Activated T-cell treated with anti-CD3 and anti-CD28 coated beads, Interleukin-2, amount 50 U/mL, for 72 hours (primary cell): ENCODE results near the gene GDF3. TPM values are rescaled to one million over a fixed set of nuclear protein-coding genes. Genes with fewer than 3 reads are reported as not detected.
"Not testable (repeated sequence)": the region's sequence is repeated elsewhere in the genome, so short reads cannot be mapped to it uniquely, and the experiment has no call there.

Experiments used
- ATAC-seq, 2 donors: fragments of 150-1000 bp; cut with Tn5 transposase; replicated peaks in 1 of 2; 2 replicates each; pipeline ENCODE4 v1.10.0; 2021; ENCODE audit warnings: moderate library complexity in 2 of 2, mild to moderate bottlenecking in 1 of 2
- DNase-seq, 2 donors: peaks; one replicate each; pipeline ENCODE4 v3.0.0; 2021 to 2022; ENCODE audit warnings: mixed read lengths in 1 of 2
- H3K27ac Mint-ChIP-seq: one replicate; pipeline ENCODE4 v1.8.0; 2022; ENCODE audit warnings: mild to moderate bottlenecking, moderate library complexity, mixed read lengths
- H3K27me3 Mint-ChIP-seq: one replicate; pipeline ENCODE4 v1.8.0; 2022; ENCODE audit warnings: low read depth, mixed read lengths
- H3K36me3 Mint-ChIP-seq, 2 donors: one replicate each; pipeline ENCODE4 v1.8.0; 2022; ENCODE audit warnings: mixed read lengths in 2 of 2, mild to moderate bottlenecking in 1 of 2; ENCODE audit not compliant: insufficient read depth in 2 of 2
- H3K4me1 Mint-ChIP-seq: one replicate; pipeline ENCODE4 v1.8.0; 2022; ENCODE audit warnings: low read depth, mixed read lengths
- H3K4me3 Mint-ChIP-seq, 2 donors: one replicate each; pipeline ENCODE4 v1.8.0; 2022; ENCODE audit warnings: mild to moderate bottlenecking in 2 of 2, mixed read lengths in 2 of 2, moderate library complexity in 2 of 2
- H3K9me3 Mint-ChIP-seq, 2 donors: one replicate each; pipeline ENCODE4 v1.8.0; 2022; ENCODE audit warnings: mixed read lengths in 2 of 2
- total RNA-seq, 2 donors: library from RNA; stranded (reverse); gene quantifications; one replicate each; pipeline ENCODE4 v1.2.3, GENCODE V29; 2022

The GDF3 gene
- total RNA-seq, 2 donors from 2014 or later = not detected

DNA sequence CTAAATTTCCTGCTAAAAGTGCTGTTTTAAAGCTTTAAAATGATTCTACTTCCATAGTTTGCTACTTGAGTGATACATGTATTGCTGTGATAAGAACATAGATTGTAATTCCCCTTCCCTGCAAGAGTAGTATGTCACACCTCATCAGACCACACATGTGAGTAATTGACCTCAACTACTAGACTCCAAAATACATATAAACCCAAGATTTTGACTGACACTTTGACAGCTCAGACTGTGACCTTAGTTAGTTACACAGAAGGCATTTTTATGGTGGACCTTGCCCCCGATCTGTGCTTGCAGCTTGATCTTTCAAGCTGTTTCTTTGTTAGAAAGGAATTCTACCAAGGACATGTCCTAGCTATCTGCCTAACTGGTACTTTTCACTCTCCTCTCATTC is 48.5 kb downstream of the GDF3 start:
- peak; percentile 94 to 98 for ATAC-seq
- Mint-ChIP-seq H3K27me3 (no peaks in the 10 kb centered on the region), H3K4me1 (no peaks in the 10 kb centered on the region), H3K36me3 (no peaks in the 10 kb centered on the region), H3K27ac (no peak overlapping the region), H3K9me3 (no peaks in the 10 kb centered on the region), H3K4me3 (no peak overlapping the region)
- DNase-seq = no peak

GRCh38 chr12:7646178-7646475 is 49.4 kb downstream of the GDF3 start:
- H3K4me3 Mint-ChIP-seq = no peak overlapping the region
- H3K4me1 Mint-ChIP-seq = peaks cover 8% of the 10 kb centered on the region
- DNase-seq (no peak), ATAC-seq (no peak)
- no peaks in the 10 kb centered on the region for H3K27me3 Mint-ChIP-seq
- H3K36me3 Mint-ChIP-seq = no peaks in the 10 kb centered on the region
- no peak overlapping the region for H3K27ac Mint-ChIP-seq
- no peaks in the 10 kb centered on the region for H3K9me3 Mint-ChIP-seq

GRCh38 chr12:7645395-7646177 is 50.0 kb downstream of the GDF3 start:
- ATAC-seq (no peak), DNase-seq (peak in 1 of 2 donors; percentile 20)
- Mint-ChIP-seq H3K27ac (no peak overlapping the region), H3K27me3 (no peaks in the 10 kb centered on the region), H3K4me3 (no peak overlapping the region), H3K9me3 (no peaks in the 10 kb centered on the region), H3K4me1 (peaks cover 14% of the 10 kb centered on the region), H3K36me3 (no peaks in the 10 kb centered on the region)

DNA sequence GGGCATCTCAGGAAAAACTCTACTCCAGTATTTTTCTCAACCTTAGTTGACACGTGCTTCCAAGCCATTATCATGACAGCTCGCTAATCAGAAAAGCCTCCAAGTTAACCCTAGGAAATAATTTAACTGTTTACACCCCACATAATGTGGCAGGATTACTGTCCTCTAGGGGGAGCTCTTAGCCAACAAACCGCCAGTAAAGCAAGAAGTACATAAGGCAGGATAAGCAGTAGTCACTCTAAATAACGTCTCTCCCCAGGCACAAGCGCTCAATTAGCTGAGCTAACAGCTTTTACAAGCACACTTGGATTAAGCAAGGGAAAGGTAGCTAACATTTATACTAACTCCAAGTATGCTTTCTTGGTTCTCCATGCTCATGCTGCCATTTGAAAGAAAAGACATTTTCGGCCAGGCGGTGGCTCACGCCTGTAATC is 52.7 kb downstream of the GDF3 start:
- Mint-ChIP-seq H3K4me3 (no peak overlapping the region), H3K9me3 (no peaks in the 10 kb centered on the region), H3K4me1 (peaks cover 34% of the 10 kb centered on the region), H3K27ac (no peak overlapping the region), H3K27me3 (peaks cover 4% of the 10 kb centered on the region), H3K36me3 (no peaks in the 10 kb centered on the region)
- ATAC-seq (no peak), DNase-seq (peak; percentile 46 to 57)

- peaks cover 4% of the 10 kb centered on the region for H3K27me3 Mint-ChIP-seq
- H3K27ac Mint-ChIP-seq = no peak overlapping the region
These were observed 53.3 kb downstream of the GDF3 start for GRCh38 chr12:7642287-7642686.

GRCh38 chr12:7640123-7640995 is 55.2 kb downstream of the GDF3 start:
- not testable (repeated sequence) for H3K9me3 Mint-ChIP-seq, H3K27me3 Mint-ChIP-seq

More at GRCh38 chr12:7642287-7642686, 53.3 kb downstream of the GDF3 start:
- H3K9me3 Mint-ChIP-seq = no peaks in the 10 kb centered on the region
- H3K4me3 Mint-ChIP-seq = no peak overlapping the region
- DNase-seq = no peak
- no peak for ATAC-seq
- H3K36me3 Mint-ChIP-seq = no peaks in the 10 kb centered on the region
- H3K4me1 Mint-ChIP-seq = peaks cover 34% of the 10 kb centered on the region

More at GRCh38 chr12:7640123-7640995, 55.2 kb downstream of the GDF3 start:
- peak; percentile 47 to 75 for DNase-seq
- not testable (repeated sequence) for H3K36me3 Mint-ChIP-seq
- H3K27ac Mint-ChIP-seq = peak overlapping the region; percentile 50
- H3K4me1 Mint-ChIP-seq = peaks cover 34% of the 10 kb centered on the region
- peak overlapping the region; percentile 71 to 84 for H3K4me3 Mint-ChIP-seq
- ATAC-seq = peak; percentile 43 to 54

Other genes starting within 250 kb of the GDF3 start
- gene CD163, start 192.0 kb downstream of the GDF3 start, total RNA-seq = not detected
- gene APOBEC1, start 29.9 kb downstream of the GDF3 start, total RNA-seq = not detected
- not detected for gene DPPA3, start 15.7 kb upstream of the GDF3 start, total RNA-seq
- gene CLEC4C, start 51.6 kb upstream of the GDF3 start, total RNA-seq = not detected
- not detected for gene NANOGNB, start 69.4 kb upstream of the GDF3 start, total RNA-seq
- gene NANOG, start 93.6 kb upstream of the GDF3 start, total RNA-seq = not detected
- under 1 TPM in 1 of 2 donors, not detected in 1; 0.14 TPM for gene SLC2A14, start 177.1 kb upstream of the GDF3 start, total RNA-seq
- gene SLC2A3, start 240.4 kb upstream of the GDF3 start, total RNA-seq = 100 to 1,000 TPM; 312 to 509 TPM